Stimulated activated CD4-positive, alpha-beta T cell treated with anti-CD3 and anti-CD28 coated beads, Interleukin-4, amount 100 ng/mL, for 48 hours (primary cell): ENCODE measurements around the gene FASLG.
"Not testable (repeated sequence)": the region's sequence is repeated elsewhere in the genome, so short reads cannot be mapped to it uniquely, and the experiment has no call there.

ENCODE experiments used
- DNase-seq, 2 donors: peaks; one replicate each; pipeline ENCODE4 v3.0.0-alpha.2; 2020; ENCODE audit warnings: low read depth in 2 of 2

The FASLG gene

GRCh38 chr1:172680733-172681275 lies 21.9 kb downstream of the FASLG start:
- no peak for DNase-seq

DNA sequence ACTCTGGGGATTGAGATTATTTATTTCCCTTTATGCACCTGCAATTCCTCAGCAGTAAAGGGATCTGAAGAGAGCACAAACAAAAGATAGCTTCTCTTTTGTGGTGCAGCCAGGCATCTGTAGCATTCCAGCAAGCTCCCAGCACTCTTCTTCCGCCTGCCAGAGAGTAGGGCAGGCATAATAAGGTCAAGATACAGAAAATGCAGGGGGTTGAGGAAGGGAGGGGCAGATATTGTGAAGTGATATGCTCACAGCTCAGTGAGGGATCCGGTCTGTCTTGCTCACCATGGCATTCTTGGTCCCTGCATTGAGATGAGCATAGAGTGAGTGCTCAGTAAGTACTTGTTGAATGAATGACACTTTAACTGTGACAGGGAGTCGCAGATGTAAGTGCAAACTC lies 23.9 kb downstream of the FASLG start:
- no peak for DNase-seq

DNA sequence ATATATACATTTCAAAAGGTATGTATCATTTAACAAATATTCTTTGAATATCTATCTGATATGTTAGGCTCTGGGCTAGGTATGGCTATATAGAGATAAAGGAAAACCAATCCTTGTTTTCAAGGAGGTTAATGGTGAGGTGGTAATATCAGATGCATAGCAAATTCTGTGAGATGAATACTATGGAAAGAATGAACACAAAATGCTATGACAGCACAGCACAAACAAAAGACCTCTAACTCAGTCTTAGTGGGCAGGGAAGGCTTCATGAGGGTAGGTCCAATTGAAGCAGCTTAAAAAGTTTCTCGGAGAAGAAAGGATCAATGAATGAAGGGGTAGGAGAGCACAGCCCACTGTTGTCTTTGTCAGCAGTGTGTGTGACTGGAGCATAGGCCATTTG lies 27.2 kb downstream of the FASLG start:
- DNase-seq = no peak

- DNase-seq = not testable (repeated sequence)
Observed at GRCh38 chr1:172688428-172689085, 29.7 kb downstream of the FASLG start.

- DNase-seq = not testable (repeated sequence)
Observed at GRCh38 chr1:172690925-172691324, 32.0 kb downstream of the FASLG start.

DNA sequence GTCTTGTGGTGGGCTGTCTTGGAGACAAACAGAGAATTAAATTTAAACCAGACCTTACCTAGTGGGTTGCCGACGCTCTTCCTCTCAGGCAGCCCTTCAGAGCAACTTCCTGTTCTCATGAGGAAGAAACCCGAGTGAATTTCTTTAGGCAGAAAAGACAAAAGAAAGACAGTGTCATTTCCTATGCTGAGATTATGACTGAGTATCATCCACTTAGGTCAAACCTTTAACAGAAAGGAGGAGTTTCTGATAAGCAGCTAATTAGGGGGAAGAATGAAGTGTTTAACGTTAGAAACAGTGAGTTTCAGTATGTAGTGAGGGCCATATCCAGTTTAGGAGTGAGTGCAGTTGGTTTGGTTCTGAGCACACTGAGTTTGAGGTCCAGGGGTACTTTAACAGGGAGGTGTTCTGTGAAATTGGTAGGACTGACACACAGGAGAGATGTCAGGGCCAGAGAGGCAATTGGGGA lies 38.7 kb downstream of the FASLG start:
- no peak for DNase-seq

- no peak for DNase-seq
Observed at GRCh38 chr1:172698224-172698623, 39.3 kb downstream of the FASLG start.

- DNase-seq = peak; percentile 45 to 61
Observed at GRCh38 chr1:172699111-172699510, 40.2 kb downstream of the FASLG start.

GRCh38 chr1:172699695-172700227 lies 40.9 kb downstream of the FASLG start:
- no peak for DNase-seq

DNA sequence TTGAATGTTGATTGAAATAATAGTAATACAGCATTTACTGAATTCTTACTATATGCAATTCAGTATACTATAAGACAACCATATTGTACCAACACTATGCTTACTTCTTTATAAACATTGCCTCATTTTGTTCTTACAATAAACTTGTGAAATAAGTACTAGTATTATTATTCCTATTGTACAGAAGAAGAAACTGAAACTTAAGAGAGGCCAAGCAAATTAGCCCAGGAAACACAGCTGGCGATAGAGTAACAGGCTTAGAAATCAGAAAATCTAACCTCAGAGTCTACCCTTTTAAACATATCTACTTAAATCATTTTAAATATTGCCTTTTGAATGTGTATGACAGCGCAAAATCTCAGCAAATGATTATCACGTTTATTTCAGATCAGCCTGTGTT lies 41.7 kb downstream of the FASLG start:
- DNase-seq = no peak

DNA sequence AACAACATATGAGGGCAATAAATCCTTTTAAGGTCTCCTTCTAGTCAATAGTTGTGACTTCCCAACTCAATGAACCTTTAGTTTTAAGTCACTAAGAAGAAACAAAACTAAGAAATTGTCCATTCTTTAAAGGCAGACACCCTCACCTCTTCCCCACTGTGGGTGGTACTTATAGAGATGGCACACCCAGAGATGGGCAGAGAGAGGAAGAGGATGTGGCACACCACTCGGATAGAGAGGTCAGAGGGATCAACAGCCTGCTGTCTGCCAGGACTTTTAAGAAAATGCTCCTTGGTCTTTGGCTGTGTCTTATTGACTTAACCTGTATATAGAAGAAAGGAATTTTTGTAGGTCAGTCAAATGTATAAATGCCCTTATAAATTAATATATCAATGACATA lies 45.1 kb downstream of the FASLG start:
- DNase-seq = no peak

DNA sequence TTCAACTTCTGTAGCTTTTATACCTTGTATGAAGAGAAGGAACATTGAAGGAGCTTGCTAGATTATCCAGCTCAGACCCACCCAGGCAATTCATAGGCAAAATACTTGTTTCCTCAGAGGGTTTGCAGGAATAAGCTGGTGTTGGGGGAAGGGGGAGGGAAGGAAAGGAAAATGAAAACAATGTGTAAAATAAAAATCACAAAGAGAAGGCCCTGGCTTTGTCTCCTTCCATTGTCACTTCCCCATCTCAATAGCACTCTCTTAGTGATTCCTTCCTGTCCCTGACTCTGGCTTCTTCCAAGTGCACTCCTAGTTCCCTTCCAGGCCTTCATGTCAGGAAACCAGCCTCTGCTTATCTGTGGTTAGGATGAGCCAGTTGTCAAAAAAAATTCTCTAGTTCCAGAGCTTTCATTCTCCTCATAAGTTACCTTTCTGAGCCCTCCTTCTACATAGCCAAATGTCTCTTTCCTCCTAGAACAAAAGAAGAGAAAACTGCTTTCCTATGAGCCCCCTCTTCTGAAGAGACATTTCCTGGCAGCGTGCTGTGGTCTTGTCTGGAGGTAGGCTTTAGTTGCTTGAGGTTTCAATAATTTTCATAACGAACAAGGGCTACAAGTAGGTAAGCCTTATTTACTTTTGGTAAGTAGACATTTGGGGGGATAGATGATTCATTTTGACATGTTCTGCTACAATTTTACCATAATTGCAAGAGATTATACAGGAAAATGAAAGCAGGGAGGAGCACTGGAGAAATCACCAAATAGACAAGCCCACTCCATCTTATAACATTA lies 45.7 kb downstream of the FASLG start:
- no peak for DNase-seq

DNA sequence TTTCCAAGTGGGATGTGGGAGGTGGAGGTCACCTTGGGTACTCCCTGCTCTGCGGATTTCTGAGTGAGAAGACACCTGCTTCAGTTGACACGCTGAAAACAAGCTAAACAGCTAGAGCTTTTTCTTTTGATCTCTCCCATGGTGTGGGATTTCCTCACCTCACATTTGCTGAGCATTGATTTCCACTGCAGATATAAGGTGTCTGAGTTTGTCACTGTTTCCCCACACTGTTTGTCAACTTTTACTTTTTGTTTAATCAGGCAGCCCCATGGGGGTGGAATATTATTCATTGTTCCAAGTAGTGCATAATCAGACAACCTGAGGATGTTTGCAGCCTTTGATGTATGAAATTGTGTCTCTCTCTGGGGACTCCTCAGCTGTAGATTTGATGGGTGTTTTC lies 49.5 kb downstream of the FASLG start:
- no peak for DNase-seq

- no peak for DNase-seq
Observed at GRCh38 chr1:172711558-172711957, 52.7 kb downstream of the FASLG start.

DNA sequence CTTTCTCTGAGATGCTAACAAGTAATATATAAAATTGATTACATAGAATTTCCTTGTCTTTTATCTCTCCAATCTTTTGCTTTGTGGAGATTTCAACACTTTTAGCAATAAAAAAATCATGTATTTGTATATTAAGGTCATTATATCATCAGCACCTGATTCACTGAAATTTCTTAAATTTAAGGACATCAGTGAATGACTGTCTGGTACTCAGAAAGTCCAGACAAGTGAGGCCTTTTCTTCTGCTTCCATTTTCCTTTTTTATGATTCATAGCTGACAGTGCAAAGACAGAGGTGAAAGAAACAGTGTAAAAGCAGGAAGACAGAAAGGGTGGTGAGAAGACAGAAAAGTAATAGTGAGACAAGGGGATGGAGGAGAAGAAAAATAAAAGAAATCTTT lies 54.6 kb downstream of the FASLG start:
- no peak for DNase-seq
